Heart left ventricle (tissue), 13 donors: Measurements from ENCODE around the gene EHF.

Source experiments
- POLR2A ChIP-seq, 2 donors: fragments of 450-650 bp; IDR thresholded peaks; one replicate each; pipeline ENCODE4 v1.6.1; 2017; ENCODE audit warnings: antibody characterized with exemption in 2 of 2, mild to moderate bottlenecking in 2 of 2, moderate library complexity in 2 of 2
- TF ChIP-seq, protein P1 (sequence below), 12 donors: fragments of 200-600 bp; sonication (generic) in 4 of 12; IDR thresholded peaks; one replicate each; pipeline versions ENCODE4 v1.5.0 to v1.8.0; 2018 to 2022; ENCODE audit warnings: antibody characterized with exemption in 12 of 12, mild to moderate bottlenecking in 5 of 12
- donor health status: ischemic (EF 13 %, LVEDD 7.1; RV severe dilation, severe dysfunction).
- donor health status: DM: no; HTN: yes; CAD: no.
- donor health status: DM: no; HTN: no; CAD: no.
- donor health status: ischemic (EF 25% LVEDD 6.9; RV normal size, moderate dysfunction).
- donor health status: ischemic (EF 25% LVEDD 5.7; RV mildly dilated, moderate dysfunction).
- donor health status: ischemic (EF 35%, LVEDD 5.7; RV mildly dilated, moderate dysfunction).
- donor health status: nonischemic (EF 11% LVEDD 7.7; RV severe dilation, severe dysfunction).
- donor health status: DM: yes; HTN: yes; CAD: no.
- donor health status: PGD.
- donor health status: ischemic (EF 29% LVEDD 5.4; RV normal size, mild dysfunction).
- donor health status: nonischemic (EF 23%, LVEDD 6.1; RV moderate dilation, normal function).

DNA sequence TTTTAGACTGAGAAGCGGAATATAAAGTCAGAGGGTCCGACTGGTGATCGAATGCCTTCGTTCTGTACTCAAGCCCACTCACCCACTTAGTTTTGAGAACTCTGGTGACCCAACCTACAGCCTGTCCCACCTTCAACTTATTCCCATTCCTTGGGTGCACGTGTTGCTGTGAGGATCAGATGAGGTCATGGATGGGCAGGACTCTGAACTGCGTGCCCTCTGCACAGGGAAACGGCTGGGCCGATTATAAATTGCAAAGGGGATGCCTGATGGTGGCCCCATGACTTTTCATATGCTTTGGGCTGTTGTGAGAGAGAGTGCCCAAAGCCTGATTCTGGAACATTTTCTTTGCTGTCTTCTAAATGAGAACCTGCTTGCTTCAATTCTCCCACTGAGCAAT is 16.0 kb upstream of the EHF start:
- TF ChIP-seq, protein P1, sequence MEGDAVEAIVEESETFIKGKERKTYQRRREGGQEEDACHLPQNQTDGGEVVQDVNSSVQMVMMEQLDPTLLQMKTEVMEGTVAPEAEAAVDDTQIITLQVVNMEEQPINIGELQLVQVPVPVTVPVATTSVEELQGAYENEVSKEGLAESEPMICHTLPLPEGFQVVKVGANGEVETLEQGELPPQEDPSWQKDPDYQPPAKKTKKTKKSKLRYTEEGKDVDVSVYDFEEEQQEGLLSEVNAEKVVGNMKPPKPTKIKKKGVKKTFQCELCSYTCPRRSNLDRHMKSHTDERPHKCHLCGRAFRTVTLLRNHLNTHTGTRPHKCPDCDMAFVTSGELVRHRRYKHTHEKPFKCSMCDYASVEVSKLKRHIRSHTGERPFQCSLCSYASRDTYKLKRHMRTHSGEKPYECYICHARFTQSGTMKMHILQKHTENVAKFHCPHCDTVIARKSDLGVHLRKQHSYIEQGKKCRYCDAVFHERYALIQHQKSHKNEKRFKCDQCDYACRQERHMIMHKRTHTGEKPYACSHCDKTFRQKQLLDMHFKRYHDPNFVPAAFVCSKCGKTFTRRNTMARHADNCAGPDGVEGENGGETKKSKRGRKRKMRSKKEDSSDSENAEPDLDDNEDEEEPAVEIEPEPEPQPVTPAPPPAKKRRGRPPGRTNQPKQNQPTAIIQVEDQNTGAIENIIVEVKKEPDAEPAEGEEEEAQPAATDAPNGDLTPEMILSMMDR (IDR thresholded peaks at IDR 0.05), result no peak
- no peak for TF ChIP-seq POLR2A (IDR thresholded peaks at IDR 0.05)
